HEK293 (cell line): Measurements from ENCODE around the gene MAN1C1.

Experiments used
- CTCF ChIA-PET: fragments of 350-600 bp; formaldehyde crosslinking; extraction: SDS; loops from one replicate; lab custom pipeline; 2021; ENCODE audit warnings: antibody characterized with exemption; lab: Yijun Ruan, JAX
- POLR2A ChIA-PET: fragments of 300-600 bp; formaldehyde crosslinking; extraction: SDS; loops from one replicate; lab custom pipeline; 2020; ENCODE audit warnings: antibody characterized with exemption, inconsistent platforms; lab: Yijun Ruan, JAX
- H3K27ac ChIP-seq: fragments of 200-500 bp; sonication (Bioruptor generic); 2 replicates; pipeline ENCODE4 v1.5.1; 2014; ENCODE audit warnings: low read depth, low read length, control low read depth, inconsistent platforms; ENCODE audit errors: extremely low read depth
- H3K36me3 ChIP-seq, 2 experiments: fragments of 200-500 bp in 1 of 2; sonication (Bioruptor generic) in 1 of 2; 1 replicate in 1 of 2; 2 replicates in 1 of 2; pipeline ENCODE4 v1.5.1; 2014 to 2017; ENCODE audit warnings: inconsistent platforms in 2 of 2, low read length in 2 of 2; ENCODE audit not compliant: control insufficient read depth in 2 of 2, insufficient read depth in 1 of 2
- H3K4me1 ChIP-seq: fragments of 200-500 bp; sonication (Bioruptor generic); 2 replicates; pipeline ENCODE4 v1.5.1; 2014; ENCODE audit warnings: mild to moderate bottlenecking, low read length, inconsistent platforms; ENCODE audit not compliant: control insufficient read depth, insufficient read depth
- H3K4me3 ChIP-seq: 2 replicates; pipeline ENCODE4 v1.5.1; 2011; ENCODE audit warnings: low read depth, mild to moderate bottlenecking, control low read depth, low read length, moderate library complexity
- H3K9me3 ChIP-seq: fragments of 200-500 bp; sonication (Bioruptor generic); 2 replicates; pipeline ENCODE4 v1.5.1; 2014; ENCODE audit warnings: low read depth, low read length, inconsistent platforms; ENCODE audit not compliant: control insufficient read depth, insufficient read depth
- BCL11A ChIP-seq: fragments of 450-650 bp; formaldehyde crosslinking; IDR thresholded peaks from 2 replicates; pipeline ENCODE4 v1.5.1; 2016; ENCODE audit warnings: low read depth, missing biosample characterization, missing genetic modification characterization
- BCL6B ChIP-seq: fragments of 450-650 bp; formaldehyde crosslinking; IDR thresholded peaks from 2 replicates; pipeline ENCODE4 v1.5.1; 2017; ENCODE audit warnings: missing biosample characterization, missing genetic modification characterization
- FEZF1 ChIP-seq: fragments of 450-650 bp; formaldehyde crosslinking; IDR thresholded peaks from 2 replicates; pipeline ENCODE4 v1.5.1; 2016; ENCODE audit warnings: missing biosample characterization, missing genetic modification characterization
- KLF1 ChIP-seq: fragments of 450-650 bp; formaldehyde crosslinking; IDR thresholded peaks from 2 replicates; pipeline ENCODE4 v1.5.1; 2016; ENCODE audit warnings: missing biosample characterization, missing genetic modification characterization
- PRDM1 ChIP-seq: fragments of 450-650 bp; formaldehyde crosslinking; IDR thresholded peaks from 2 replicates; pipeline ENCODE4; 2016; ENCODE audit warnings: missing biosample characterization, missing genetic modification characterization
- SALL2 ChIP-seq: fragments of 450-650 bp; formaldehyde crosslinking; IDR thresholded peaks from 2 replicates; pipeline ENCODE4 v1.5.0; 2017; ENCODE audit warnings: missing biosample characterization, mild to moderate bottlenecking, missing genetic modification characterization, borderline replicate concordance
- SP3 ChIP-seq: fragments of 450-650 bp; formaldehyde crosslinking; IDR thresholded peaks from 2 replicates; pipeline ENCODE4 v1.5.1; 2016; ENCODE audit warnings: missing biosample characterization, missing genetic modification characterization
- ZBTB17 ChIP-seq: fragments of 450-650 bp; formaldehyde crosslinking; IDR thresholded peaks from 2 replicates; pipeline ENCODE4 v1.5.1; 2016; ENCODE audit warnings: missing biosample characterization, missing genetic modification characterization
- ZBTB7A ChIP-seq: fragments of 450-650 bp; formaldehyde crosslinking; IDR thresholded peaks from 2 replicates; pipeline ENCODE4 v1.5.1; 2016; ENCODE audit warnings: low read depth, missing biosample characterization, missing genetic modification characterization
- ZNF114 ChIP-seq: fragments of 450-650 bp; formaldehyde crosslinking; IDR thresholded peaks from 2 replicates; pipeline ENCODE4 v1.5.0; 2017; ENCODE audit warnings: missing biosample characterization, missing genetic modification characterization
- ZNF121 ChIP-seq: fragments of 450-650 bp; formaldehyde crosslinking; IDR thresholded peaks from 2 replicates; pipeline ENCODE4 v1.5.1; 2016; ENCODE audit warnings: missing biosample characterization, missing genetic modification characterization
- ZNF133 ChIP-seq: fragments of 450-650 bp; formaldehyde crosslinking; IDR thresholded peaks from 2 replicates; pipeline ENCODE4 v1.5.1; 2016; ENCODE audit warnings: missing biosample characterization, missing genetic modification characterization
- ZNF140 ChIP-seq: fragments of 450-650 bp; formaldehyde crosslinking; IDR thresholded peaks from 2 replicates; pipeline ENCODE4 v1.5.1; 2016; ENCODE audit warnings: missing biosample characterization, missing genetic modification characterization
- ZNF19 ChIP-seq: fragments of 450-650 bp; formaldehyde crosslinking; IDR thresholded peaks from 2 replicates; pipeline ENCODE4; 2016; ENCODE audit warnings: missing biosample characterization, missing genetic modification characterization, low read depth
- ZNF211 ChIP-seq: fragments of 450-650 bp; formaldehyde crosslinking; IDR thresholded peaks from 2 replicates; pipeline ENCODE4 v1.5.1; 2016; ENCODE audit warnings: low read depth, missing biosample characterization, missing genetic modification characterization
- ZNF239 ChIP-seq: fragments of 450-650 bp; formaldehyde crosslinking; IDR thresholded peaks from 2 replicates; pipeline ENCODE4 v1.5.1; 2016; ENCODE audit warnings: missing biosample characterization, missing genetic modification characterization
- ZNF266 ChIP-seq: fragments of 450-650 bp; formaldehyde crosslinking; IDR thresholded peaks from 2 replicates; pipeline ENCODE4 v1.5.1; 2016; ENCODE audit warnings: missing biosample characterization, missing genetic modification characterization, low read depth
- ZNF580 ChIP-seq: fragments of 450-650 bp; formaldehyde crosslinking; IDR thresholded peaks from 2 replicates; pipeline ENCODE4 v1.5.1; 2016; ENCODE audit warnings: missing biosample characterization, missing genetic modification characterization
- ZNF585B ChIP-seq: fragments of 450-650 bp; formaldehyde crosslinking; IDR thresholded peaks from 2 replicates; pipeline ENCODE4 v1.5.1; 2016; ENCODE audit warnings: missing biosample characterization, missing genetic modification characterization
- TF ChIP-seq, protein P1 (sequence below): fragments of 450-650 bp; formaldehyde crosslinking; IDR thresholded peaks from 2 replicates; pipeline ENCODE4 v1.5.1; 2016; ENCODE audit warnings: missing biosample characterization, missing genetic modification characterization

Gene MAN1C1

GRCh38 chr1:25790472-25790871, 173.9 kb downstream of the MAN1C1 start:
- CTCF ChIA-PET, result interaction anchor here (1.0 kb wide), 1 partner anchor 8 kb away, joined by 3 read pairs; no protein-coding TSS in a partner anchor
- Histone ChIP-seq H3K27ac (no peak overlapping the region), H3K4me3 (no peak overlapping the region), H3K4me1 (peaks cover 3% of the 10 kb centered on the region), H3K36me3 (no peaks in the 10 kb centered on the region), H3K9me3 (no peaks in the 10 kb centered on the region)
- TF ChIP-seq ZBTB17, result no peak
- POLR2A ChIA-PET, result no interaction called here

GRCh38 chr1:25792115-25792514, 175.5 kb downstream of the MAN1C1 start:
- Histone ChIP-seq H3K4me1 (peaks cover 3% of the 10 kb centered on the region), H3K27ac (no peak overlapping the region)
- TF ChIP-seq ZNF121 (tag by site-specific recombination), result peak; percentile 33; the same call in 1 of the 2 replicates
- TF ChIP-seq, protein P1, sequence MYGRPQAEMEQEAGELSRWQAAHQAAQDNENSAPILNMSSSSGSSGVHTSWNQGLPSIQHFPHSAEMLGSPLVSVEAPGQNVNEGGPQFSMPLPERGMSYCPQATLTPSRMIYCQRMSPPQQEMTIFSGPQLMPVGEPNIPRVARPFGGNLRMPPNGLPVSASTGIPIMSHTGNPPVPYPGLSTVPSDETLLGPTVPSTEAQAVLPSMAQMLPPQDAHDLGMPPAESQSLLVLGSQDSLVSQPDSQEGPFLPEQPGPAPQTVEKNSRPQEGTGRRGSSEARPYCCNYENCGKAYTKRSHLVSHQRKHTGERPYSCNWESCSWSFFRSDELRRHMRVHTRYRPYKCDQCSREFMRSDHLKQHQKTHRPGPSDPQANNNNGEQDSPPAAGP (tag by site-specific recombination), result no peak
- TF ChIP-seq ZNF19, result no peak
- TF ChIP-seq, all 188 proteins: peak for 1
- ChIA-PET POLR2A (interaction anchor here (0.7 kb wide), 1 partner anchor 844 kb away, joined by 6 read pairs; no protein-coding TSS in a partner anchor), CTCF (interaction anchor here (0.6 kb wide), 2 partner anchors 290 to 1888 kb away, joined by 3 read pairs; no protein-coding TSS in a partner anchor)
- no peaks in the 10 kb centered on the region for H3K36me3 ChIP-seq
- no peaks in the 10 kb centered on the region for H3K9me3 ChIP-seq
- no peak overlapping the region for H3K4me3 ChIP-seq

DNA sequence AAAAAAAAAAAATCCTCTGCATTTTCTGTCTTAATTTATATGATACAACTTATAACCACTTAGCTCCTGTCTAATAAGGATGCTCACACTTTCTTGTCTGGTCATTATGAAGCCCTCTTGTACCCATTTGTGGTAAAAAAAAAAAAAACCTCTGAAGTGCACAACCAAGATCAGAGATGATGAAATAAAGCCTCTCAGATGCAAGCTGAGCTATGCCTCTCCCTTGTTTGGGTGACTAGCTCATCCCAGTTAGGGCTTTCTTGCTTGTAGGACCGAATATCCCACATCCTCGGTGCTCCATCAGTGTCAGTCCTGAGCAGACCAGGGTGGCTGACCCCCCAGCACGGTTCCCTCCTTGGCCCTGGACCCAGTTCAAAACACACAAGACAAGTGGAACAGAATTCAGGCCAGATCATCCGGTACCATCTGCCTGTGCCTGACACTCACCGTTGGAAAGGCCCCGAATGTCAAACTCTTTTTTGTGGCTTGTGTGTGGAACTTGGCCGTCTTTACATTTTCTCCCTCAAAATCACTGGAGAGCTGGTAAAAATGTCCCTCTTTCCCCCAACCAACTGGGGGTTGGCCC, 177.1 kb downstream of the MAN1C1 start:
- no peaks in the 10 kb centered on the region for H3K36me3 ChIP-seq
- TF ChIP-seq ZNF266, result no peak
- no peak for TF ChIP-seq ZNF580 (tag by site-specific recombination)
- TF ChIP-seq ZNF239 (tag by site-specific recombination), result no peak
- TF ChIP-seq ZNF114, result no peak
- TF ChIP-seq SALL2 (tag by site-specific recombination), result no peak
- TF ChIP-seq KLF1, result no peak
- TF ChIP-seq ZNF211 (tag by site-specific recombination), result no peak
- no peak for TF ChIP-seq ZBTB7A
- TF ChIP-seq ZNF585B (tag by site-specific recombination), result no peak
- TF ChIP-seq ZNF133 (tag by site-specific recombination), result no peak
- TF ChIP-seq FEZF1 (tag by site-specific recombination), result no peak
- TF ChIP-seq SP3 (tag by site-specific recombination), result no peak
- no peak for TF ChIP-seq ZNF140 (tag by site-specific recombination)
- TF ChIP-seq PRDM1 (tag by site-specific recombination), result no peak
- no peak for TF ChIP-seq BCL11A (tag by site-specific recombination)
- TF ChIP-seq BCL6B (tag by site-specific recombination), result no peak
- ChIA-PET POLR2A (interaction anchor here (1.6 kb wide), 1 partner anchor 13 kb away, joined by 4 read pairs; no protein-coding TSS in a partner anchor), CTCF (interaction anchor here (0.6 to 2.5 kb wide), 5 partner anchors 13 to 929 kb away, joined by 3 to 7 read pairs (median 4); no protein-coding TSS in a partner anchor)
- H3K27ac ChIP-seq, result no peak overlapping the region
- H3K4me1 ChIP-seq, result no peaks in the 10 kb centered on the region
- no peak overlapping the region for H3K4me3 ChIP-seq
- no peaks in the 10 kb centered on the region for H3K9me3 ChIP-seq
